Natural killer cell (primary cell): ENCODE results near the gene ECM2. TPM values are rescaled to one million over a fixed set of nuclear protein-coding genes. Genes with fewer than 3 reads are reported as not detected.
"Not testable (repeated sequence)": the region's sequence is repeated elsewhere in the genome, so short reads cannot be mapped to it uniquely, and the experiment has no call there.

Source experiments
- ATAC-seq, 3 donors: fragments of 150-1000 bp in 2 of 3; fragments of 200-7000 bp in 1 of 3; cut with Tn5 transposase; 1 replicate in 1 of 3; 2 replicates in 2 of 3; pipeline ENCODE4 v1.10.0; 2021; ENCODE audit warnings: mild to moderate bottlenecking in 2 of 3, moderate library complexity in 2 of 3
- DNase-seq, 2 donors: peaks; one replicate each; pipeline versions ENCODE4 v3.0.0 to v3.0.0-alpha.2; 2013 to 2021; ENCODE audit warnings: mixed read lengths in 1 of 2
- H3K27ac ChIP-seq: one replicate; pipeline ENCODE4 v1.5.1; 2013; ENCODE audit warnings: mild to moderate bottlenecking, low read length
- H3K27me3 ChIP-seq: one replicate; pipeline ENCODE4 v1.6.1; 2013; ENCODE audit warnings: low read length; ENCODE audit not compliant: control insufficient read depth, insufficient read depth
- H3K36me3 ChIP-seq: one replicate; pipeline ENCODE4 v1.6.1; 2013; ENCODE audit warnings: low read length; ENCODE audit not compliant: control insufficient read depth, insufficient read depth
- H3K4me1 ChIP-seq: one replicate; pipeline ENCODE4 v1.6.1; 2013; ENCODE audit warnings: low read length; ENCODE audit not compliant: control insufficient read depth, insufficient read depth
- H3K4me3 ChIP-seq: one replicate; pipeline ENCODE4 v1.5.1; 2013; ENCODE audit warnings: low read length
- H3K9me3 ChIP-seq: one replicate; pipeline ENCODE4 v1.6.1; 2013; ENCODE audit warnings: low read length; ENCODE audit not compliant: control insufficient read depth, insufficient read depth
- H3K27ac Mint-ChIP-seq, 2 donors: one replicate each; pipeline ENCODE4 v1.8.0; 2022; ENCODE audit warnings: mild to moderate bottlenecking in 2 of 2, mixed read lengths in 2 of 2, moderate library complexity in 1 of 2
- H3K27me3 Mint-ChIP-seq, 2 donors: one replicate each; pipeline ENCODE4 v1.8.0; 2022; ENCODE audit warnings: low read depth in 2 of 2, mixed read lengths in 2 of 2
- H3K36me3 Mint-ChIP-seq: one replicate; pipeline ENCODE4 v1.8.0; 2022; ENCODE audit warnings: mixed read lengths
- H3K4me1 Mint-ChIP-seq, 2 donors: one replicate each; pipeline ENCODE4 v1.8.0; 2022; ENCODE audit warnings: mixed read lengths in 2 of 2
- H3K4me3 Mint-ChIP-seq: one replicate; pipeline ENCODE4 v1.8.0; 2022; ENCODE audit warnings: mild to moderate bottlenecking, moderate library complexity, mixed read lengths
- H3K9me3 Mint-ChIP-seq, 2 donors: one replicate each; pipeline ENCODE4 v1.8.0; 2022; ENCODE audit warnings: mixed read lengths in 2 of 2
- CTCF ChIP-seq: fragments of 200-600 bp; IDR thresholded peaks from one replicate; pipeline ENCODE4 v1.8.0; 2022; ENCODE audit warnings: antibody characterized with exemption
- WGBS: methylation state at CpG from one replicate; pipeline ENCODE4 v1.1.7; 2013; ENCODE audit warnings: missing lambda C conversion rate; ENCODE audit not compliant: insufficient coverage; 5-methylcytosine and 5-hydroxymethylcytosine counted together
- intact Hi-C: fragments of 100-400 bp; cut with micrococcal nuclease; formaldehyde crosslinking; loops from one replicate; pipeline ENCODE4 v1.14.2; 2022
- total RNA-seq, 4 donors: library from RNA; stranded (reverse); fragments of 120-200 nt in 1 of 4; gene quantifications; one replicate each; pipeline versions ENCODE4 v1.2.3 to v1.2.4, GENCODE V29; 2013 to 2022

ECM2 gene
- total RNA-seq, result not detected
- not detected for total RNA-seq (2013)

- H3K9me3 Mint-ChIP-seq, result no peaks in the 10 kb centered on the region
- no peak within 1 kb of the TSS for H3K4me3 ChIP-seq
- no peaks in the 10 kb centered on the region for H3K9me3 ChIP-seq
- H3K4me1 Mint-ChIP-seq, result no peaks in the 10 kb centered on the region
- no peaks in the 10 kb centered on the region for H3K36me3 Mint-ChIP-seq
- H3K4me1 ChIP-seq, result no peaks in the 10 kb centered on the region
- no peak for TF ChIP-seq CTCF
- WGBS, result 95% methylated on average over 3 of the region's 7 CpGs
- DNase-seq (no peak), ATAC-seq (no peak)
- H3K27me3 ChIP-seq, result no peaks in the 10 kb centered on the region
- intact Hi-C loops, result no loop called here
- no peak within 1 kb of the TSS for H3K4me3 Mint-ChIP-seq
- no peak within 1 kb of the TSS for H3K27ac ChIP-seq
- no peak within 1 kb of the TSS for H3K27ac Mint-ChIP-seq
- no peaks in the 10 kb centered on the region for H3K27me3 Mint-ChIP-seq
- no peaks in the 10 kb centered on the region for H3K36me3 ChIP-seq
Measured at GRCh38 chr9:92535940-92536850, at the start of gene ECM2. TSS of gene ECM2 (minus strand) at chr9:92535990. CDS start at chr9:92522866, 13,124 bp downstream.

- WGBS, result 89% methylated on average over 1 of the region's 1 CpG
- Mint-ChIP-seq H3K4me1 (no peaks in the 10 kb centered on the region), H3K36me3 (no peaks in the 10 kb centered on the region), H3K27me3 (no peaks in the 10 kb centered on the region), H3K4me3 (no peak overlapping the region), H3K9me3 (peaks cover 2 to 3% of the 10 kb centered on the region in 2 donors), H3K27ac (no peak overlapping the region)
- H3K36me3 ChIP-seq, result no peaks in the 10 kb centered on the region
- H3K27me3 ChIP-seq, result no peaks in the 10 kb centered on the region
- H3K9me3 ChIP-seq, result no peaks in the 10 kb centered on the region
- no peak overlapping the region for H3K27ac ChIP-seq
- intact Hi-C loops, result no loop called here
- no peak for TF ChIP-seq CTCF
- H3K4me1 ChIP-seq, result no peaks in the 10 kb centered on the region
- no peak overlapping the region for H3K4me3 ChIP-seq
- DNase-seq (no peak), ATAC-seq (no peak)
Measured at GRCh38 chr9:92576175-92576574, 40.4 kb upstream of the ECM2 start.

GRCh38 chr9:92573612-92574011, 37.8 kb upstream of the ECM2 start:
- H3K27ac ChIP-seq, H3K9me3 ChIP-seq, H3K36me3 ChIP-seq, H3K4me1 ChIP-seq, intact Hi-C loops, H3K4me1 Mint-ChIP-seq, H3K27me3 ChIP-seq, H3K27ac Mint-ChIP-seq, DNase-seq, H3K27me3 Mint-ChIP-seq, H3K4me3 ChIP-seq, H3K4me3 Mint-ChIP-seq, H3K36me3 Mint-ChIP-seq, H3K9me3 Mint-ChIP-seq, ATAC-seq: not testable (repeated sequence)
- 97% methylated on average over 14 of the region's 14 CpGs for WGBS

GRCh38 chr9:92571871-92572270, 36.1 kb upstream of the ECM2 start:
- H3K4me1 Mint-ChIP-seq, H3K4me3 Mint-ChIP-seq, H3K9me3 Mint-ChIP-seq, ATAC-seq, H3K27ac ChIP-seq, H3K4me1 ChIP-seq, H3K27ac Mint-ChIP-seq, H3K27me3 ChIP-seq, H3K27me3 Mint-ChIP-seq, intact Hi-C loops, H3K9me3 ChIP-seq, DNase-seq, H3K36me3 ChIP-seq, H3K36me3 Mint-ChIP-seq, H3K4me3 ChIP-seq: not testable (repeated sequence)
- WGBS, result 100% methylated on average over 2 of the region's 2 CpGs
